Endothelial cell (in vitro differentiated cells): Measurements from ENCODE around the gene SH3BGRL3. TPM values are rescaled to one million over a fixed set of nuclear protein-coding genes. Genes with fewer than 3 reads are reported as not detected.
"Not testable (repeated sequence)": the region's sequence is repeated elsewhere in the genome, so short reads cannot be mapped to it uniquely, and the experiment has no call there.

ENCODE experiments used
- DNase-seq: peaks from one replicate; pipeline ENCODE4 v3.0.0; 2021; ENCODE audit warnings: low spot score
- H3K27ac Mint-ChIP-seq: one replicate; pipeline ENCODE4 v1.8.0; 2021; ENCODE audit warnings: mixed read lengths, inconsistent platforms; ENCODE audit not compliant: unreplicated experiment
- H3K27me3 Mint-ChIP-seq: one replicate; pipeline ENCODE4 v1.8.0; 2021; ENCODE audit warnings: mild to moderate bottlenecking, moderate library complexity, mixed read lengths, inconsistent platforms; ENCODE audit not compliant: unreplicated experiment
- H3K36me3 Mint-ChIP-seq: one replicate; pipeline ENCODE4 v1.8.0; 2021; ENCODE audit warnings: mild to moderate bottlenecking, low read depth, mixed read lengths, inconsistent platforms; ENCODE audit not compliant: unreplicated experiment
- H3K4me1 Mint-ChIP-seq: one replicate; pipeline ENCODE4 v1.8.0; 2021; ENCODE audit warnings: mild to moderate bottlenecking, mixed read lengths, inconsistent platforms; ENCODE audit not compliant: unreplicated experiment
- H3K4me3 Mint-ChIP-seq: one replicate; pipeline ENCODE4 v1.8.0; 2021; ENCODE audit warnings: mild to moderate bottlenecking, mixed read lengths, inconsistent platforms; ENCODE audit not compliant: unreplicated experiment
- H3K9me3 Mint-ChIP-seq: one replicate; pipeline ENCODE4 v1.8.0; 2021; ENCODE audit warnings: mixed read lengths, inconsistent platforms; ENCODE audit not compliant: unreplicated experiment
- total RNA-seq: library from RNA; stranded (reverse); fragmentation: NEBNext Ultra II Directional; extraction: Animal tissue kit (Norgen Biotek cat#: 25700); gene quantifications from one replicate; pipeline ENCODE4 v1.2.1, GENCODE V29; 2021; ENCODE audit not compliant: unreplicated experiment
- TF ChIP-seq, protein P1 (sequence below): fragments of 200-600 bp; sonication (generic); IDR thresholded peaks from one replicate; pipeline ENCODE4 v1.5.0; 2021; ENCODE audit warnings: antibody characterized with exemption; ENCODE audit not compliant: unreplicated experiment

Gene SH3BGRL3
- total RNA-seq, 1 donor from 2014 or later = 226 TPM

GRCh38 chr1:26306290-26307229, 26.7 kb downstream of the SH3BGRL3 start, which contains the start of gene UBXN11:
Gene UBXN11 (minus strand): TSS chr1:26306636. CDS start chr1:26302883, 3,753 bp downstream.
- peak within 1 kb of the TSS; percentile 99 for H3K4me3 Mint-ChIP-seq
- H3K27me3 Mint-ChIP-seq = peaks cover 2% of the 10 kb centered on the region
- H3K4me1 Mint-ChIP-seq = peaks cover 29% of the 10 kb centered on the region
- peak within 1 kb of the TSS; percentile 95 for H3K27ac Mint-ChIP-seq
- peak; percentile 88 for DNase-seq
- H3K9me3 Mint-ChIP-seq = no peaks in the 10 kb centered on the region
- TF ChIP-seq, protein P1, sequence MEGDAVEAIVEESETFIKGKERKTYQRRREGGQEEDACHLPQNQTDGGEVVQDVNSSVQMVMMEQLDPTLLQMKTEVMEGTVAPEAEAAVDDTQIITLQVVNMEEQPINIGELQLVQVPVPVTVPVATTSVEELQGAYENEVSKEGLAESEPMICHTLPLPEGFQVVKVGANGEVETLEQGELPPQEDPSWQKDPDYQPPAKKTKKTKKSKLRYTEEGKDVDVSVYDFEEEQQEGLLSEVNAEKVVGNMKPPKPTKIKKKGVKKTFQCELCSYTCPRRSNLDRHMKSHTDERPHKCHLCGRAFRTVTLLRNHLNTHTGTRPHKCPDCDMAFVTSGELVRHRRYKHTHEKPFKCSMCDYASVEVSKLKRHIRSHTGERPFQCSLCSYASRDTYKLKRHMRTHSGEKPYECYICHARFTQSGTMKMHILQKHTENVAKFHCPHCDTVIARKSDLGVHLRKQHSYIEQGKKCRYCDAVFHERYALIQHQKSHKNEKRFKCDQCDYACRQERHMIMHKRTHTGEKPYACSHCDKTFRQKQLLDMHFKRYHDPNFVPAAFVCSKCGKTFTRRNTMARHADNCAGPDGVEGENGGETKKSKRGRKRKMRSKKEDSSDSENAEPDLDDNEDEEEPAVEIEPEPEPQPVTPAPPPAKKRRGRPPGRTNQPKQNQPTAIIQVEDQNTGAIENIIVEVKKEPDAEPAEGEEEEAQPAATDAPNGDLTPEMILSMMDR = no peak
- H3K36me3 Mint-ChIP-seq = no peaks in the 10 kb centered on the region

- no peak for DNase-seq
- Mint-ChIP-seq H3K36me3 (no peaks in the 10 kb centered on the region), H3K27ac (no peak overlapping the region), H3K4me3 (no peak overlapping the region), H3K27me3 (peaks cover 2% of the 10 kb centered on the region), H3K9me3 (no peaks in the 10 kb centered on the region), H3K4me1 (peaks cover 28% of the 10 kb centered on the region)
- TF ChIP-seq, protein P1 = no peak
Observed at GRCh38 chr1:26307363-26307781, 27.5 kb downstream of the SH3BGRL3 start.

DNA sequence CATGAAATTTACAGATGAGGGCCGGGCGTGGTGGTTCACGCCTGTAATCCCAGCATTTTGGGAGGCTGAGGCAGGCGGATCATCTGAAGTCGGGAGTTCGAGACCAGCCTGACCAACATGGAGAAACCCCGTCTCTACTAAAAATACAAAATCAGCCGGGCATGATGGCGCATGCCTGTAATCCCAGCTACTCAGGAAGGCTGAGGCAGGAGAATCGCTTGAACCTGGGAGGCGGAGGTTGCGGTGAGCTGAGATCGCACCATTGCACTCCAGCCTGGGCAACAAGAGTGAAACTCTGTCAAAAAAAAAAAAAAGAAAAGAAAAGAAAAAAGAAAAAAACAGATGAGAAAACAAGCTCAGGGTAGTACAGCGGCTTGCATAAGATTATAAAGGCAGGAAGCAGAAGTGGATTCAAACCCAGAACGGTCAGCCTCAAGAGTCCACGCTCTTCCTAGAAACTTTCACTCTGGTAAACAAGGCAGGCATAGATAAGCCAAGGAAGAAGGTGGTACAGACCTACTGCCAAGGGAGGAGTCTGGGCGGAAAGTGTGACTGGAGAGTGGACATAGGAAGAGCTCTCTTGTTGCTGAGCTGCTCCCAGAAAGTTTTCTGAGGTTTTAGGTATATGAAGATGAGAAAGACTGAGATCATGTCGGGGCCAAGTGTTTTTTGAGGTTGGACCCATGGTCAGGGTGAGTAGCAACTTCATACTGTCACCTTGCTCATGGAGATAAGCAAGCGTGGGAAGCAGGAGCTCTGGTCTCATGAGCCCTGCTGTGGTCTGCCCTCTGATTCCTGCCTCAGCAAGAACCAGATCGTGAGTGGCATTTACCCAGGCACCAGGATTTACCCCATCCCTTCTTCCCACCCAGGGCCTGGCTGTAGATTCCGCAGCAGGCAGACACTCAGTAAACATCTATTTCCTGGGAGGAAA, 28.3 kb downstream of the SH3BGRL3 start:
- not testable (repeated sequence) for DNase-seq, H3K27me3 Mint-ChIP-seq, H3K36me3 Mint-ChIP-seq, H3K9me3 Mint-ChIP-seq, H3K27ac Mint-ChIP-seq, H3K4me3 Mint-ChIP-seq
- peaks cover 20% of the 10 kb centered on the region for H3K4me1 Mint-ChIP-seq

DNA sequence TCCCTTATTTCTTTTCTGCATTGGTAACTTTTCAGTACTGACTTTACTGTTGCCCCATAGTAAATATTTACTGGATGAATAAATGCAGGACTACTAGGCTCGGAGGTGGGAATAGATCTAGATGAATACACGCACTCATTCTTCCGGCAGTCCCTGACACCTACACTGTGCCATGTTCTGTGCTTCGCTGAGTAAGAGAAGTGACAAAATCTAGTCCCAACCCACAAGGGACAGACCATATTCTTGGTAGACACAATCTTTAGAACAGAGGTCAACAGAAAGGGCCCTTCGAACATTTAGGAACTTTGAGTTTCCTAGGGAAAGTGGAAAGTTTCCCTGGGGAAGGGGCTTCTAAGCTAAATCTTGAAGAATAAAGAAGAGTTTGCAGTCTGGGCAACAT, 34.6 kb downstream of the SH3BGRL3 start:
- H3K36me3 Mint-ChIP-seq = no peaks in the 10 kb centered on the region
- peaks cover 6% of the 10 kb centered on the region for H3K27me3 Mint-ChIP-seq
- no peak for DNase-seq
- peaks cover 10% of the 10 kb centered on the region for H3K4me1 Mint-ChIP-seq
- H3K27ac Mint-ChIP-seq = no peak overlapping the region
- H3K9me3 Mint-ChIP-seq = no peaks in the 10 kb centered on the region
- no peak overlapping the region for H3K4me3 Mint-ChIP-seq
- TF ChIP-seq, protein P1 = no peak
